ENCODE results near the gene COX8C. TPM values are rescaled to one million over a fixed set of nuclear protein-coding genes. Genes with fewer than 3 reads are reported as not detected.
"Not testable (repeated sequence)": the region's sequence is repeated elsewhere in the genome, so short reads cannot be mapped to it uniquely, and the experiment has no call there.

COX8C gene
- total RNA-seq, 5 donors from 2014 or later (not counting 1 experiment from before 2014, with no cell fraction given), result not detected

- Histone ChIP-seq H3K4me1 (ENCODE audit: control insufficient read depth in 1 of 2, extremely low read depth in 1 of 2, insufficient read depth in 2 of 2, low read length in 2 of 2) (no peaks in the 10 kb centered on the region), H3K36me3 (ENCODE audit: control insufficient read depth in 2 of 2, extremely low read depth in 1 of 2, insufficient read depth in 1 of 2, low read length in 1 of 2) (no peaks in the 10 kb centered on the region), H3K27me3 (replicated peaks in 1 of 2; ENCODE audit: control insufficient read depth in 2 of 2, extremely low read depth in 1 of 2, insufficient read depth in 2 of 2, low read length in 1 of 2) (peaks cover 0 to 3% of the 10 kb centered on the region in 2 experiments), H3K27ac (ENCODE audit: low read length) (no peak overlapping the region), H3K9me3 (no peaks in the 10 kb centered on the region), H3K4me3 (ENCODE audit: control insufficient read depth in 1 of 2, extremely low read depth in 1 of 2, low read length in 1 of 2) (no peak overlapping the region)
- Mint-ChIP-seq H3K9me3 (peaks cover 0 to 4% (median 4%) of the 10 kb centered on the region in 3 donors), H3K36me3 (no peaks in the 10 kb centered on the region), H3K27me3 (peaks cover 0 to 4% of the 10 kb centered on the region in 2 donors), H3K4me3 (no peak overlapping the region), H3K4me1 (no peaks in the 10 kb centered on the region), H3K27ac (no peak overlapping the region)
- DNase-seq, result no peak
- ChIA-PET POLR2A (no interaction called here), CTCF (no interaction called here)
- no peak for ATAC-seq (replicated peaks in 1 of 4)
- WGBS (ENCODE audit: insufficient coverage), result 93% methylated on average over 4 of the region's 8 CpGs
Observed at GRCh38 chr14:93347850-93348249, 868 bp downstream of the COX8C start.

DNA sequence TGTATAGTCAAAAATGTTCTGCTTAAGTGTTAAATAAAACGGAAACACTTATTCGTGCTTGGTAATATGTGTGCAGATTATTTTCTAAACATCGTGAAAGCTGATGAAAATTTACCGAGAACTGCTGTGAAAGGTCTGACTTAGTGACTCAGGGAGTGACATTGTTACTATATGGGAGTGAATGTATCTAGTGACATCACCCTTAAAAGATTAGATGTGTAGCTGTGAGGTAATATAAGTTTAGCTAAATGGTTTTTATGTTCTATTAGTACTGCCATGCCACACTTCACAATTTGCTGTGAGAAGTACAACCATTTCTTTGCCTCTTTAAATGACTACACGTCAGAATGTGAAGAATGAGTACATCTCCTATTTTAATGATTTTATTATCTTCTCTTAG, 1.3 kb downstream of the COX8C start:
- H3K9me3 Mint-ChIP-seq, result peaks cover 0 to 4% (median 3%) of the 10 kb centered on the region in 3 donors
- Histone ChIP-seq H3K4me1 (ENCODE audit: control insufficient read depth in 1 of 2, extremely low read depth in 1 of 2, insufficient read depth in 2 of 2, low read length in 2 of 2) (no peaks in the 10 kb centered on the region), H3K27ac (ENCODE audit: low read length) (no peak overlapping the region), H3K27me3 (replicated peaks in 1 of 2; ENCODE audit: control insufficient read depth in 2 of 2, extremely low read depth in 1 of 2, insufficient read depth in 2 of 2, low read length in 1 of 2) (peaks cover 0 to 3% of the 10 kb centered on the region in 2 experiments), H3K4me3 (ENCODE audit: control insufficient read depth in 1 of 2, extremely low read depth in 1 of 2, low read length in 1 of 2) (no peak overlapping the region), H3K9me3 (no peaks in the 10 kb centered on the region), H3K36me3 (ENCODE audit: control insufficient read depth in 2 of 2, extremely low read depth in 1 of 2, insufficient read depth in 1 of 2, low read length in 1 of 2) (no peaks in the 10 kb centered on the region)
- no peak for ATAC-seq (replicated peaks in 1 of 4)
- peaks cover 0 to 4% of the 10 kb centered on the region in 2 donors for H3K27me3 Mint-ChIP-seq
- DNase-seq, result no peak
- H3K36me3 Mint-ChIP-seq, result no peaks in the 10 kb centered on the region
- no peak overlapping the region for H3K4me3 Mint-ChIP-seq
- ChIA-PET POLR2A (no interaction called here), CTCF (no interaction called here)
- H3K4me1 Mint-ChIP-seq, result no peaks in the 10 kb centered on the region
- WGBS (ENCODE audit: insufficient coverage), result 79% methylated on average over 4 of the region's 5 CpGs
- H3K27ac Mint-ChIP-seq, result no peak overlapping the region

DNA sequence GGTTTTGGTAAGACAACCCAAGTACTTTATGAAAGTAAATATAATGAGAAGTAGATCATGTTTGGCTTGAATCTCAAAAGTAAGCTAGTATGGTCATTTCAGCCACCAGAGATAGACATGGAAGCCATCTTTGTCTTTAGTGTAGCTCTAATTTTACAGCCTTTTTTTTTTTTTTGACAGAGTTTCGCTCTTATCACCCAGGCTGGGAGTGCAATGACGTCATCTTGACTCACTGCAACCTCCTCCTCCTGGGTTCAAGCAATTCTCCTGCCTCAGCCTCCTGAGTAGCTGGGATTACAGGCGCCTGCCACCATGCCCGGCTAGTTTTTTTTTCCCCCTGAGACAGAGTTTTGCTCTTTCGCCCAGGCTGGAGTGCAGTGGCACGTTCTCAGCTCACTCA, 7.9 kb downstream of the COX8C start:
- POLR2A ChIA-PET, result not testable (repeated sequence)

GRCh38 chr14:93368996-93369712, 22.2 kb downstream of the COX8C start:
- Histone ChIP-seq H3K9me3 (no peaks in the 10 kb centered on the region), H3K36me3 (ENCODE audit: control insufficient read depth in 2 of 2, extremely low read depth in 1 of 2, insufficient read depth in 1 of 2, low read length in 1 of 2) (no peaks in the 10 kb centered on the region), H3K27me3 (replicated peaks in 1 of 2; ENCODE audit: control insufficient read depth in 2 of 2, extremely low read depth in 1 of 2, insufficient read depth in 2 of 2, low read length in 1 of 2) (peaks cover 0 to 2% of the 10 kb centered on the region in 2 experiments), H3K27ac (ENCODE audit: low read length) (no peak overlapping the region), H3K4me1 (ENCODE audit: control insufficient read depth in 1 of 2, extremely low read depth in 1 of 2, insufficient read depth in 2 of 2, low read length in 2 of 2) (no peaks in the 10 kb centered on the region), H3K4me3 (ENCODE audit: control insufficient read depth in 1 of 2, extremely low read depth in 1 of 2, low read length in 1 of 2) (no peak overlapping the region)
- no peak overlapping the region for H3K27ac Mint-ChIP-seq
- H3K27me3 Mint-ChIP-seq, result peaks cover 28 to 31% of the 10 kb centered on the region in 2 donors
- peaks cover 0 to 11% (median 6%) of the 10 kb centered on the region in 3 donors for H3K9me3 Mint-ChIP-seq
- no peaks in the 10 kb centered on the region for H3K36me3 Mint-ChIP-seq
- ATAC-seq (replicated peaks in 1 of 4) (no peak), DNase-seq (no peak)
- 86% methylated on average over 1 of the region's 5 CpGs for WGBS (ENCODE audit: insufficient coverage)
- no peak overlapping the region for H3K4me3 Mint-ChIP-seq
- ChIA-PET CTCF (no interaction called here), POLR2A (no interaction called here)
- no peaks in the 10 kb centered on the region for H3K4me1 Mint-ChIP-seq

More for the DNA sequence above, 7.9 kb downstream of the COX8C start:
- H3K36me3 ChIP-seq (ENCODE audit: control insufficient read depth in 2 of 2, extremely low read depth in 1 of 2, insufficient read depth in 1 of 2, low read length in 1 of 2); H3K27ac Mint-ChIP-seq; ATAC-seq (replicated peaks in 1 of 4); H3K27me3 ChIP-seq (replicated peaks in 1 of 2; ENCODE audit: control insufficient read depth in 2 of 2, extremely low read depth in 1 of 2, insufficient read depth in 2 of 2, low read length in 1 of 2); H3K9me3 Mint-ChIP-seq; DNase-seq; H3K4me1 Mint-ChIP-seq; H3K36me3 Mint-ChIP-seq; H3K9me3 ChIP-seq; H3K4me1 ChIP-seq (ENCODE audit: control insufficient read depth in 1 of 2, extremely low read depth in 1 of 2, insufficient read depth in 2 of 2, low read length in 2 of 2); H3K4me3 ChIP-seq (ENCODE audit: control insufficient read depth in 1 of 2, extremely low read depth in 1 of 2, low read length in 1 of 2); H3K27ac ChIP-seq (ENCODE audit: low read length); H3K4me3 Mint-ChIP-seq: not testable (repeated sequence)
- 100% methylated on average over 4 of the region's 6 CpGs for WGBS (ENCODE audit: insufficient coverage)
- CTCF ChIA-PET, result interaction anchor here in 1 of 2 donors (0.6 kb wide), 1 partner anchor 55 kb away, joined by 4 read pairs; no protein-coding TSS in a partner anchor
- H3K27me3 Mint-ChIP-seq, result peaks cover 4 to 10% of the 10 kb centered on the region in 2 donors

- H3K27me3 ChIP-seq (replicated peaks in 1 of 2; ENCODE audit: control insufficient read depth in 2 of 2, extremely low read depth in 1 of 2, insufficient read depth in 2 of 2, low read length in 1 of 2), result peaks cover 0 to 2% of the 10 kb centered on the region in 2 experiments
- no peak overlapping the region for H3K4me3 ChIP-seq (ENCODE audit: control insufficient read depth in 1 of 2, extremely low read depth in 1 of 2, low read length in 1 of 2)
- ChIA-PET POLR2A (no interaction called here), CTCF (no interaction called here)
- Mint-ChIP-seq H3K4me1 (no peaks in the 10 kb centered on the region), H3K9me3 (peaks cover 0 to 11% (median 6%) of the 10 kb centered on the region in 3 donors), H3K27me3 (peaks cover 27 to 28% of the 10 kb centered on the region in 2 donors), H3K4me3 (no peak overlapping the region), H3K27ac (no peak overlapping the region), H3K36me3 (no peaks in the 10 kb centered on the region)
- H3K36me3 ChIP-seq (ENCODE audit: control insufficient read depth in 2 of 2, extremely low read depth in 1 of 2, insufficient read depth in 1 of 2, low read length in 1 of 2), result no peaks in the 10 kb centered on the region
- ATAC-seq (replicated peaks in 1 of 4) (no peak), DNase-seq (peak in 1 of 35 experiments; percentile 3)
- H3K4me1 ChIP-seq (ENCODE audit: control insufficient read depth in 1 of 2, extremely low read depth in 1 of 2, insufficient read depth in 2 of 2, low read length in 2 of 2), result no peaks in the 10 kb centered on the region
- no CpG with 5 or more reads among the region's 4 CpGs for WGBS (ENCODE audit: insufficient coverage)
- H3K27ac ChIP-seq (ENCODE audit: low read length), result no peak overlapping the region
- no peaks in the 10 kb centered on the region for H3K9me3 ChIP-seq
Observed at GRCh38 chr14:93369713-93370266, 22.8 kb downstream of the COX8C start.

GRCh38 chr14:93375673-93376156, 28.7 kb downstream of the COX8C start:
- H3K27me3 Mint-ChIP-seq, result peaks cover 11 to 17% of the 10 kb centered on the region in 2 donors
- Histone ChIP-seq H3K27ac (ENCODE audit: low read length) (no peak overlapping the region), H3K4me1 (ENCODE audit: control insufficient read depth in 1 of 2, extremely low read depth in 1 of 2, insufficient read depth in 2 of 2, low read length in 2 of 2) (no peaks in the 10 kb centered on the region), H3K27me3 (replicated peaks in 1 of 2; ENCODE audit: control insufficient read depth in 2 of 2, extremely low read depth in 1 of 2, insufficient read depth in 2 of 2, low read length in 1 of 2) (peaks cover 2% of the 10 kb centered on the region in 2 experiments), H3K36me3 (ENCODE audit: control insufficient read depth in 2 of 2, extremely low read depth in 1 of 2, insufficient read depth in 1 of 2, low read length in 1 of 2) (no peaks in the 10 kb centered on the region), H3K9me3 (no peaks in the 10 kb centered on the region), H3K4me3 (ENCODE audit: control insufficient read depth in 1 of 2, extremely low read depth in 1 of 2, low read length in 1 of 2) (no peak overlapping the region)
- WGBS (ENCODE audit: insufficient coverage), result 87% methylated on average over 3 of the region's 6 CpGs
- no peaks in the 10 kb centered on the region for H3K4me1 Mint-ChIP-seq
- ATAC-seq (replicated peaks in 1 of 4) (no peak), DNase-seq (peak in 1 of 35 experiments; percentile 7)
- no peak overlapping the region for H3K4me3 Mint-ChIP-seq
- POLR2A ChIA-PET, result no interaction called here
- H3K36me3 Mint-ChIP-seq, result no peaks in the 10 kb centered on the region
- no peak overlapping the region for H3K27ac Mint-ChIP-seq
- peaks cover 0 to 11% (median 6%) of the 10 kb centered on the region in 3 donors for H3K9me3 Mint-ChIP-seq
- CTCF ChIA-PET, result no interaction called here
